K562 (cell line): Measurements from ENCODE around the gene ORC1. TPM values are rescaled to one million over a fixed set of nuclear protein-coding genes. Genes with fewer than 3 reads are reported as not detected.

ENCODE experiments used
- ATAC-seq: fragments of 200-7000 bp; cut with Tn5 transposase; 3 replicates; pipeline ENCODE4 v1.9.1; 2020; ENCODE audit warnings: moderate library complexity
- BruUV-seq: library from RNA; stranded (reverse); fragments of 400-500 nt; replicated peaks from 2 replicates; lab custom pipeline; 2021; lab: Mats Ljungman, UMichigan
- CTCF ChIA-PET: fragments of 300-600 bp; formaldehyde crosslinking; extraction: SDS; loops from one replicate; lab custom pipeline; 2021; ENCODE audit warnings: low intra/inter-chr PET ratio; lab: Yijun Ruan, JAX
- POLR2A ChIA-PET: fragments of 300-600, 350-650 bp; sonication (Branson Sonifier 250); formaldehyde crosslinking; extraction: SDS; loops from one replicate; lab custom pipeline; 2021; ENCODE audit warnings: antibody characterized with exemption, inconsistent platforms; lab: Yijun Ruan, JAX
- DNase-seq, 4 experiments: peaks; one replicate each; pipeline versions ENCODE4 v3.0.0 to v3.0.0-alpha.2; 2011 to 2018; ENCODE audit warnings: low spot score in 3 of 4, mixed read lengths in 3 of 4; ENCODE audit errors: extremely low read depth in 1 of 4
- FAIRE-seq: peaks from 2 replicates; lab custom pipeline; 2011; peaks lifted over from hg19 to GRCh38; lab: Jason Lieb, UNC
- H2AFZ ChIP-seq: 2 replicates; pipeline ENCODE4 v1.6.0; 2011; ENCODE audit warnings: low read depth, low read length, control low read depth, inconsistent platforms
- H3K27ac ChIP-seq: fragments of 200-600 bp; 3 replicates; pipeline ENCODE4 v1.8.0; 2011; ENCODE audit warnings: low read depth, mild to moderate bottlenecking, control low read depth, inconsistent platforms, low read length, moderate library complexity, mixed read lengths; ENCODE audit errors: extremely low read depth
- H3K27me3 ChIP-seq, 2 experiments: fragments of 300-600 bp in 1 of 2; 2 replicates in 1 of 2; 3 replicates in 1 of 2; pipeline versions ENCODE4 v1.6.0 to v1.8.0; 2011; ENCODE audit warnings: inconsistent platforms in 2 of 2, low read length in 2 of 2, mild to moderate bottlenecking in 1 of 2, mixed read lengths in 1 of 2, moderate library complexity in 1 of 2; ENCODE audit not compliant: control insufficient read depth in 2 of 2, insufficient read depth in 2 of 2
- H3K36me3 ChIP-seq: fragments of 300-600 bp; 3 replicates; pipeline ENCODE4 v1.8.0; 2011; ENCODE audit warnings: mild to moderate bottlenecking, low read length, inconsistent platforms; ENCODE audit not compliant: control insufficient read depth, insufficient read depth
- H3K4me1 ChIP-seq, 2 experiments: fragments of 200-600 bp in 1 of 2; replicated peaks in 1 of 2; 2 replicates in 1 of 2; 3 replicates in 1 of 2; pipeline versions ENCODE4 v1.5.1 to v1.8.0; 2011; ENCODE audit warnings: inconsistent platforms in 2 of 2, low read length in 2 of 2, mild to moderate bottlenecking in 1 of 2, mixed read lengths in 1 of 2, moderate library complexity in 1 of 2; ENCODE audit not compliant: control insufficient read depth in 2 of 2, insufficient read depth in 2 of 2
- H3K4me2 ChIP-seq: 2 replicates; pipeline ENCODE4 v1.6.1; 2011; ENCODE audit warnings: low read length, control low read depth, inconsistent platforms, mixed read lengths; ENCODE audit not compliant: insufficient read depth
- H3K4me3 ChIP-seq: fragments of 200-600 bp; sonication (generic), shearing (Covaris generic); 2 replicates; pipeline ENCODE4 v1.5.1; 2016; ENCODE audit warnings: control low read depth, inconsistent platforms
- H3K79me2 ChIP-seq: fragments of 200-600 bp; 3 replicates; pipeline ENCODE4 v1.8.0; 2011; ENCODE audit warnings: low read length, inconsistent platforms; ENCODE audit not compliant: control insufficient read depth, insufficient read depth
- H3K9ac ChIP-seq, 2 experiments: 2 replicates each; pipeline versions ENCODE4 v1.6.0 to v1.6.1; 2011; ENCODE audit warnings: low read depth in 2 of 2, low read length in 2 of 2, control low read depth in 1 of 2, inconsistent platforms in 1 of 2, mild to moderate bottlenecking in 1 of 2, mixed read lengths in 1 of 2; ENCODE audit not compliant: insufficient read depth in 1 of 2
- H3K9me1 ChIP-seq: one replicate; pipeline ENCODE4 v1.6.0; 2011; ENCODE audit warnings: inconsistent platforms, mild to moderate bottlenecking, low read length, moderate library complexity; ENCODE audit not compliant: control insufficient read depth, insufficient read depth
- H3K9me3 ChIP-seq: replicated peaks from 2 replicates; pipeline ENCODE4 v1.5.1; 2011; ENCODE audit warnings: low read depth, low read length, inconsistent platforms; ENCODE audit not compliant: control insufficient read depth, insufficient read depth
- H4K20me1 ChIP-seq: replicated peaks from 2 replicates; pipeline ENCODE4 v1.6.1; 2011; ENCODE audit warnings: low read length, inconsistent platforms, mixed read lengths; ENCODE audit not compliant: control insufficient read depth, insufficient read depth
- DIDO1 ChIP-seq: fragments of 450-650 bp; IDR thresholded peaks from 2 replicates; pipeline ENCODE4 v1.6.1; 2016; ENCODE audit warnings: low read depth, missing biosample characterization, missing genetic modification characterization
- E2F6 ChIP-seq, 2 experiments: IDR thresholded peaks; 2 replicates each; pipeline ENCODE4 v1.6.1; 2011; ENCODE audit warnings: borderline replicate concordance in 1 of 2, control low read depth in 1 of 2, low read depth in 1 of 2, low read length in 1 of 2, mild to moderate bottlenecking in 1 of 2, mixed read lengths in 1 of 2, moderate library complexity in 1 of 2; ENCODE audit not compliant: insufficient read depth in 1 of 2, insufficient read length in 1 of 2, poor library complexity in 1 of 2, severe bottlenecking in 1 of 2; ENCODE audit errors: extremely low read depth in 1 of 2
- MAFK ChIP-seq: IDR thresholded peaks from 2 replicates; pipeline ENCODE4 v1.6.1; 2011; ENCODE audit warnings: low read length, improper control_type of control experiment
- MITF ChIP-seq: IDR thresholded peaks from 2 replicates; pipeline ENCODE4 v1.6.1; 2014; ENCODE audit warnings: antibody characterized with exemption
- NUFIP1 ChIP-seq: fragments of 450-650 bp; IDR thresholded peaks from 2 replicates; pipeline ENCODE4 v1.6.1; 2018; ENCODE audit not compliant: partially characterized antibody
- TCF7L2 ChIP-seq: fragments of 150-350 bp; IDR thresholded peaks from 2 replicates; pipeline ENCODE4 v1.6.1; 2016; ENCODE audit warnings: low read depth, mild to moderate bottlenecking, low read length, moderate library complexity
- ZNF311 ChIP-seq: fragments of 250-450 bp; sonication (Bioruptor Pico); IDR thresholded peaks from 2 replicates; pipeline ENCODE4 v1.4.0; 2020; ENCODE audit warnings: mild to moderate bottlenecking, moderate library complexity
- WGBS: fragments of 100-300 bp; shearing (Covaris generic); methylation state at CpG from one replicate; pipeline ENCODE4 v1.1.6; 2016; ENCODE audit warnings: low coverage, mixed read lengths; ENCODE audit not compliant: insufficient coverage; ENCODE audit errors: missing lambda C conversion rate; 5-methylcytosine and 5-hydroxymethylcytosine counted together
- in situ Hi-C: fragments of 300-500 bp; cut with MboI; formaldehyde crosslinking; loops from 4 replicates; pipeline ENCODE4 v1.15.0; 2018; ENCODE audit warnings: inconsistent platforms, mixed read lengths
- intact Hi-C: fragments of 100-400 bp; cut with micrococcal nuclease; formaldehyde crosslinking; loops from 2 replicates; pipeline ENCODE4 v1.14.2; 2022
- polyA plus RNA-seq, 8 experiments: library from polyadenylated mRNA; depleted of rRNA in 4 of 8; stranded (reverse) in 5 of 8; unstranded in 3 of 8; fragments of >200 nt; fragmentation: Nextera tagmentation in 2 of 8; fragmentation: Illumina TruSeq in 1 of 8; extraction: Ambion mirVana in 2 of 8; extraction: Trizol in 1 of 8; gene quantifications; 2 replicates each; pipeline versions ENCODE4 v1.2.1 to v1.2.3, GENCODE V29; 2011 to 2014; ENCODE audit warnings: inconsistent platforms in 1 of 8, missing spikeins in 1 of 8
- total RNA-seq, 7 experiments: library from RNA; depleted of rRNA in 6 of 7; stranded (reverse); fragments of >200 nt in 6 of 7; fragmentation: Illumina TruSeq in 2 of 7; extraction: Trizol in 2 of 7; gene quantifications; 2 replicates each; pipeline versions ENCODE4 v1.2.1 to v1.2.3, GENCODE V29; 2011 to 2021; ENCODE audit warnings: low replicate concordance in 1 of 7

Gene ORC1
- total and polyA plus RNA-seq, 9 of the 15 experiments (the other 6 are each of a cell fraction or from before 2014, with no cell fraction given): 26.4 to 91.6 (median 69.7) TPM

- H4K20me1 ChIP-seq: no peaks in the 10 kb centered on the region
- H3K9me3 ChIP-seq: no peaks in the 10 kb centered on the region
- H3K4me3 ChIP-seq: no peak overlapping the region
- H3K27ac ChIP-seq: no peak overlapping the region
- no peaks in the 10 kb centered on the region for H3K9me1 ChIP-seq
- no peak overlapping the region for H2AFZ ChIP-seq
- TF ChIP-seq TCF7L2 (no peak), ZNF311 (CRISPR knock-in tag) (no peak), E2F6 (IDR thresholded peaks at IDR 0.05; ENCODE audit: borderline replicate concordance in 1 of 2, extremely low read depth in 1 of 2, insufficient read depth in 1 of 2, insufficient read length in 1 of 2, low read depth in 1 of 2, low read length in 1 of 2, poor library complexity in 1 of 2, severe bottlenecking in 1 of 2) (no peak), MAFK (no peak), NUFIP1 (no peak), DIDO1 (tag) (no peak), MITF (no peak)
- DNase-seq (no peak), ATAC-seq (no peak), FAIRE-seq (no peak)
- no peaks in the 10 kb centered on the region for H3K4me1 ChIP-seq
- ChIA-PET POLR2A (no interaction called here), CTCF (no interaction called here)
- H3K4me2 ChIP-seq: no peak overlapping the region
- peaks cover 44% of the 10 kb centered on the region for H3K36me3 ChIP-seq
- WGBS: 91% methylated on average over 2 of the region's 2 CpGs
- in situ Hi-C loops (no loop called here), intact Hi-C loops (no loop called here)
- BruUV-seq: no TSS peak
- H3K9ac ChIP-seq: no peak overlapping the region
- no peaks in the 10 kb centered on the region for H3K27me3 ChIP-seq
- no peaks in the 10 kb centered on the region for H3K79me2 ChIP-seq
Measured at GRCh38 chr1:52444463-52444862, 40.2 kb upstream of the ORC1 start.
